PC-3 (cell line): ENCODE data around the gene MC1R. TPM values are rescaled to one million over a fixed set of nuclear protein-coding genes. Genes with fewer than 3 reads are reported as not detected.
"Not testable (repeated sequence)": the region's sequence is repeated elsewhere in the genome, so short reads cannot be mapped to it uniquely, and the experiment has no call there.

Experiments used
- ATAC-seq: fragments of 200-7000 bp; cut with Tn5 transposase; 2 replicates; pipeline ENCODE4 v1.9.1; 2020; ENCODE audit warnings: mild to moderate bottlenecking, moderate library complexity
- BruUV-seq: library from RNA; stranded (reverse); fragments of 400-500 nt; replicated peaks from 2 replicates; lab custom pipeline; 2021; lab: Mats Ljungman, UMichigan
- CTCF ChIA-PET: fragments of 300-600 bp; sonication (Branson Sonifier 250); formaldehyde crosslinking; loops from one replicate; lab custom pipeline; 2022; ENCODE audit warnings: antibody characterized with exemption; lab: Charles Lee
- POLR2A ChIA-PET: fragments of 300-600 bp; sonication (Branson Sonifier 250); formaldehyde crosslinking; loops from one replicate; lab custom pipeline; 2022; ENCODE audit warnings: antibody characterized with exemption; ENCODE audit not compliant: unreplicated experiment; lab: Charles Lee
- DNase-seq: peaks from one replicate; pipeline ENCODE4 v3.0.0-alpha.2; 2015
- H2AFZ ChIP-seq: fragments of 300-600 bp; sonication (generic); 2 replicates; pipeline ENCODE4 v1.6.0; 2016; ENCODE audit warnings: antibody characterized with exemption, low read length
- H3F3A ChIP-seq: fragments of 300-600 bp; sonication (generic); one replicate; pipeline ENCODE4 v1.6.0; 2017; ENCODE audit warnings: antibody characterized with exemption, low read length, control low read depth, mild to moderate bottlenecking; ENCODE audit not compliant: unreplicated experiment
- H3K27ac ChIP-seq: fragments of 300-600 bp; sonication (generic); 2 replicates; pipeline ENCODE4 v1.5.1; 2016; ENCODE audit warnings: mild to moderate bottlenecking, low read length
- H3K27me3 ChIP-seq: fragments of 300-600 bp; sonication (generic); 2 replicates; pipeline ENCODE4 v1.6.1; 2016; ENCODE audit warnings: low read length, mixed read lengths
- H3K36me3 ChIP-seq: fragments of 300-600 bp; sonication (generic); 2 replicates; pipeline ENCODE4 v1.6.1; 2016; ENCODE audit warnings: low read depth, mixed run types, low read length, mixed read lengths
- H3K4me1 ChIP-seq: fragments of 300-600 bp; sonication (generic); 2 replicates; pipeline ENCODE4 v1.5.1; 2016; ENCODE audit warnings: low read length; ENCODE audit not compliant: insufficient read depth
- H3K4me2 ChIP-seq: fragments of 300-600 bp; sonication (generic); 2 replicates; pipeline ENCODE4 v1.6.0; 2016; ENCODE audit warnings: low read length
- H3K4me3 ChIP-seq: fragments of 300-600 bp; sonication (generic); 2 replicates; pipeline ENCODE4 v1.5.1; 2016; ENCODE audit warnings: mild to moderate bottlenecking, low read length, mixed read lengths
- H3K79me2 ChIP-seq: fragments of 300-600 bp; sonication (generic); 2 replicates; pipeline ENCODE4 v1.6.1; 2017; ENCODE audit warnings: low read length, mixed read lengths
- H3K9ac ChIP-seq: fragments of 300-600 bp; sonication (generic); 2 replicates; pipeline ENCODE4 v1.6.0; 2016; ENCODE audit warnings: mild to moderate bottlenecking, low read length
- H3K9me2 ChIP-seq: fragments of 300-600 bp; sonication (generic); replicated peaks from 2 replicates; pipeline ENCODE4 v1.6.1; 2016; ENCODE audit warnings: mixed run types, low read length, mixed read lengths
- H3K9me3 ChIP-seq: fragments of 300-600 bp; sonication (generic); 2 replicates; pipeline ENCODE4 v1.6.1; 2016; ENCODE audit warnings: low read length, mixed read lengths
- H4K20me1 ChIP-seq: fragments of 300-600 bp; sonication (generic); 2 replicates; pipeline ENCODE4 v1.6.1; 2016; ENCODE audit warnings: low read length, mixed read lengths
- CTCF ChIP-seq: fragments of 300-600 bp; sonication (generic); conservative IDR thresholded peaks from 2 replicates; pipeline ENCODE4 v1.5.1; 2017; ENCODE audit warnings: antibody characterized with exemption, low read depth, mild to moderate bottlenecking, low read length
- EZH2 ChIP-seq: fragments of 300-600 bp; sonication (generic); IDR thresholded peaks from one replicate; pipeline ENCODE4 v1.6.1; 2017; ENCODE audit warnings: antibody characterized with exemption, mild to moderate bottlenecking, low read length; ENCODE audit not compliant: unreplicated experiment
- EZH2phosphoT487 ChIP-seq: fragments of 300-600 bp; sonication (generic); IDR thresholded peaks from 2 replicates; pipeline ENCODE4 v1.6.1; 2018; ENCODE audit warnings: mild to moderate bottlenecking, antibody characterized with exemption, low read length, borderline replicate concordance
- intact Hi-C: fragments of 100-400 bp; cut with micrococcal nuclease; formaldehyde crosslinking; loops from 2 replicates; pipeline ENCODE4 v1.9.0; 2023
- total RNA-seq: library from RNA; depleted of rRNA; stranded (reverse); fragments of >200 nt; gene quantifications from 2 replicates; pipeline ENCODE4 v1.2.3, GENCODE V29; 2014

MC1R gene
- total RNA-seq, 1 experiment from 2014 or later, result 4.2 TPM

- POLR2A ChIA-PET, result interaction anchor here (0.7 to 1.2 kb wide), 2 partner anchors 11 to 120 kb away, joined by 7 to 18 read pairs; no protein-coding TSS in a partner anchor
- Histone ChIP-seq H4K20me1 (peaks cover 23% of the 10 kb centered on the region), H3K79me2 (peaks cover 48% of the 10 kb centered on the region)
These were observed 44.5 kb upstream of the MC1R start for GRCh38 chr16:89873972-89874689.

GRCh38 chr16:89879123-89879522, 39.5 kb upstream of the MC1R start:
- H3F3A ChIP-seq, H3K4me3 ChIP-seq, H3K9ac ChIP-seq, DNase-seq, H3K27ac ChIP-seq, H3K9me2 ChIP-seq, H3K9me3 ChIP-seq, H3K4me2 ChIP-seq, ATAC-seq, H3K4me1 ChIP-seq, H2AFZ ChIP-seq, H3K27me3 ChIP-seq, intact Hi-C loops, POLR2A ChIA-PET, CTCF ChIA-PET, BruUV-seq: not testable (repeated sequence)
- peaks cover 27% of the 10 kb centered on the region for H4K20me1 ChIP-seq
- H3K79me2 ChIP-seq, result peaks cover 67% of the 10 kb centered on the region
- peaks cover 31% of the 10 kb centered on the region for H3K36me3 ChIP-seq

More at GRCh38 chr16:89873972-89874689, 44.5 kb upstream of the MC1R start:
- no peaks in the 10 kb centered on the region for H3K9me2 ChIP-seq
- peak overlapping the region; percentile 79 for H3K4me3 ChIP-seq
- peaks cover 17% of the 10 kb centered on the region for H3K4me1 ChIP-seq
- H3K9me3 ChIP-seq, result no peaks in the 10 kb centered on the region
- DNase-seq (peak; percentile 89), ATAC-seq (peak; percentile 75)
- H3K27me3 ChIP-seq, result no peaks in the 10 kb centered on the region
- CTCF ChIA-PET, result no interaction called here
- no TSS peak for BruUV-seq
- peak overlapping the region; percentile 97 for H3K4me2 ChIP-seq
- intact Hi-C loops, result loop anchor here (5.0 kb wide), 1 partner anchor 172 kb away; the partner anchor contains the start of gene SPATA2L
- H3F3A ChIP-seq, result no peaks in the 10 kb centered on the region
- peaks cover 20% of the 10 kb centered on the region for H3K36me3 ChIP-seq
- no peak overlapping the region for H2AFZ ChIP-seq
- peak overlapping the region; percentile 97 for H3K9ac ChIP-seq
- TF ChIP-seq EZH2 (no peak), CTCF (no peak), EZH2phosphoT487 (no peak)
- H3K27ac ChIP-seq, result peak overlapping the region; percentile 98

- H3K4me3 ChIP-seq, result no peak overlapping the region
- no peaks in the 10 kb centered on the region for H3F3A ChIP-seq
- H3K79me2 ChIP-seq, result peaks cover 52% of the 10 kb centered on the region
- ChIA-PET POLR2A (no interaction called here), CTCF (no interaction called here)
- H3K36me3 ChIP-seq, result peaks cover 26% of the 10 kb centered on the region
- intact Hi-C loops, result no loop called here
- H3K9me2 ChIP-seq, result no peaks in the 10 kb centered on the region
- H3K9me3 ChIP-seq, result no peaks in the 10 kb centered on the region
- H4K20me1 ChIP-seq, result peaks cover 16% of the 10 kb centered on the region
- no TSS peak for BruUV-seq
- H3K27me3 ChIP-seq, result no peaks in the 10 kb centered on the region
- no peak overlapping the region for H2AFZ ChIP-seq
- TF ChIP-seq EZH2phosphoT487, result no peak
- TF ChIP-seq EZH2, result no peak
- TF ChIP-seq CTCF, result no peak
- no peak overlapping the region for H3K27ac ChIP-seq
- H3K4me1 ChIP-seq, result no peaks in the 10 kb centered on the region
- DNase-seq (no peak), ATAC-seq (no peak)
- H3K9ac ChIP-seq, result no peak overlapping the region
- no peak overlapping the region for H3K4me2 ChIP-seq
These were observed 37.9 kb upstream of the MC1R start for GRCh38 chr16:89880477-89881367.
